HepG2 (cell line): Measurements from ENCODE around the gene C1QC. TPM values are rescaled to one million over a fixed set of nuclear protein-coding genes. Genes with fewer than 3 reads are reported as not detected.

ENCODE experiments used
- CBX2 ChIP-seq, 2 experiments: fragments of 200-600 bp in 1 of 2; sonication (generic); formaldehyde crosslinking in 1 of 2; IDR thresholded peaks; 2 replicates each; pipeline versions ENCODE4 v1.7.0 to v1.8.1; 2018 to 2022; ENCODE audit warnings: low read depth in 2 of 2, low read length in 1 of 2, mild to moderate bottlenecking in 1 of 2, missing genetic modification reagents in 1 of 2
- ERF ChIP-seq: IDR thresholded peaks from 2 replicates; pipeline ENCODE4 v1.6.1; 2018; ENCODE audit warnings: missing biosample characterization, missing genetic modification reagents
- HBP1 ChIP-seq: IDR thresholded peaks from 2 replicates; pipeline ENCODE4 v1.6.1; 2016; ENCODE audit warnings: low read depth, control low read depth
- HNF4G ChIP-seq, 2 experiments: sonication (generic) in 1 of 2; formaldehyde crosslinking in 1 of 2; IDR thresholded peaks; 2 replicates each; pipeline versions ENCODE4 v1.4.0 to v1.6.1; 2011 to 2020; ENCODE audit warnings: borderline replicate concordance in 2 of 2, low read depth in 2 of 2, mild to moderate bottlenecking in 2 of 2, low read length in 1 of 2, missing genetic modification reagents in 1 of 2, moderate library complexity in 1 of 2
- KDM2A ChIP-seq: sonication (generic); formaldehyde crosslinking; IDR thresholded peaks from 2 replicates; pipeline ENCODE4 v1.4.0; 2020; ENCODE audit warnings: low read depth, missing genetic modification reagents, borderline replicate concordance
- POGK ChIP-seq: sonication (generic); formaldehyde crosslinking; conservative IDR thresholded peaks from 2 replicates; pipeline ENCODE4 v1.8.0; 2022; ENCODE audit warnings: mild to moderate bottlenecking, moderate library complexity, missing genetic modification reagents
- POLR2A ChIP-seq, 2 experiments: IDR thresholded peaks; 2 replicates each; pipeline ENCODE4 v1.6.1; 2011; ENCODE audit warnings: low read depth in 2 of 2, low read length in 2 of 2, mild to moderate bottlenecking in 1 of 2, moderate library complexity in 1 of 2; ENCODE audit not compliant: insufficient read depth in 1 of 2
- TGIF2 ChIP-seq: IDR thresholded peaks from 2 replicates; pipeline ENCODE4 v1.6.1; 2016; ENCODE audit warnings: control low read depth, missing compliant biosample characterization
- ZBTB20 ChIP-seq: sonication (generic); formaldehyde crosslinking; IDR thresholded peaks from 2 replicates; pipeline ENCODE4 v1.8.1; 2023; ENCODE audit warnings: missing genetic modification reagents, low read depth, mild to moderate bottlenecking, borderline replicate concordance
- ZNF513 ChIP-seq: sonication (generic); formaldehyde crosslinking; conservative IDR thresholded peaks from 2 replicates; pipeline ENCODE4 v1.5.0; 2020; ENCODE audit warnings: missing genetic modification reagents
- ZNF543 ChIP-seq: sonication (generic); formaldehyde crosslinking; IDR thresholded peaks from 2 replicates; pipeline ENCODE4 v1.4.0; 2020; ENCODE audit warnings: mild to moderate bottlenecking, missing genetic modification reagents
- ZNF556 ChIP-seq: sonication (generic); formaldehyde crosslinking; IDR thresholded peaks from 2 replicates; pipeline ENCODE4 v1.4.0; 2020; ENCODE audit warnings: mild to moderate bottlenecking, missing genetic modification reagents, borderline replicate concordance
- ZSCAN21 ChIP-seq: sonication (generic); formaldehyde crosslinking; IDR thresholded peaks from 2 replicates; pipeline ENCODE4 v1.8.0; 2022; ENCODE audit warnings: mild to moderate bottlenecking, missing genetic modification reagents, moderate library complexity, borderline replicate concordance
- polyA plus RNA-seq, 8 experiments: library from polyadenylated mRNA; depleted of rRNA in 3 of 8; stranded (reverse) in 7 of 8; unstranded in 1 of 8; fragments of >200 nt; fragmentation: Illumina TruSeq in 4 of 8; extraction: Trizol in 4 of 8; gene quantifications; 2 replicates each; pipeline versions ENCODE4 v1.2.1 to v1.2.3, GENCODE V29; 2011 to 2016; ENCODE audit warnings: low read depth in 4 of 8, missing spikeins in 1 of 8, mixed read lengths in 1 of 8; ENCODE audit not compliant: insufficient read depth in 1 of 8
- total RNA-seq, 5 experiments: library from RNA; depleted of rRNA; stranded (reverse); fragments of >200 nt; fragmentation: Illumina TruSeq; extraction: Trizol; gene quantifications; 2 replicates each; pipeline ENCODE4 v1.2.3, GENCODE V29; 2016; ENCODE audit warnings: low read depth in 1 of 5
- TF ChIP-seq, protein P1 (sequence below): sonication (generic); formaldehyde crosslinking; IDR thresholded peaks from 2 replicates; pipeline ENCODE4 v1.4.0; 2020; ENCODE audit warnings: missing genetic modification reagents, borderline replicate concordance
- TF ChIP-seq, protein P2 (sequence below): sonication (generic); formaldehyde crosslinking; IDR thresholded peaks from 2 replicates; pipeline ENCODE4 v1.4.0; 2020; ENCODE audit warnings: missing genetic modification reagents, borderline replicate concordance

C1QC gene
- total and polyA plus RNA-seq, 2 of the 13 experiments (the other 11 are each of a cell fraction or from before 2014, with no cell fraction given), result not detected

DNA sequence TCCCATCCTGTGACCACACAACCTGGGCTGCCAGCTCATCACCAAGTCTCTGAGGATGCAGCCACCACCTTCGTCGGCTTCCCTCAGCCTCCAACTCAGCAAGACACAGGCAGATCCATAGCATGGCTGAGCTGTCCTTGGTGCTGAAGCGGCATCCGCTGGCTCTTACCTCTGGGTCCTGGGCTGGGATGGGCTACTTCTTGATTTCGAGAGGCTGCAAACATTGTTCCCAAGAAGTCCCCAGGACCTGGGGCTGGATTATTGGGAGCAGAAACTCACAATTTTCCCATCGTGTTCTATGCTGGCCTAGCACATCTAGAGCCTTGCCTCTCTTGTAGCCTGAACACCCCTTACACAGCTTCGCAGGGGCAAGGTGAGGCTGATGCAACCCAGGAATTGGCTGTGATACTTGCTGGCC is 31.9 kb upstream of the C1QC start (continued):
- TF ChIP-seq HNF4G (IDR thresholded peaks at IDR 0.05; ENCODE audit: borderline replicate concordance, low read depth, low read length), result no peak
- TF ChIP-seq HNF4G (CRISPR knock-in tag; IDR thresholded peaks at IDR 0.05; ENCODE audit: borderline replicate concordance, low read depth), result no peak
- TF ChIP-seq ZNF513 (CRISPR knock-in tag), result no peak
- TF ChIP-seq HBP1 (CRISPR knock-in tag), result peak; percentile 71; the same call in 1 of the 2 replicates
- no peak for TF ChIP-seq POGK (CRISPR knock-in tag)
- TF ChIP-seq TGIF2 (CRISPR knock-in tag), result 0 out of 2 replicates have a peak, but pooled peaks have one; percentile 71
- peak; percentile 39; the same call in 1 of the 2 replicates for TF ChIP-seq ZBTB20 (CRISPR knock-in tag)
- TF ChIP-seq ZSCAN21 (CRISPR knock-in tag), result peak; percentile 58; the same call in 1 of the 2 replicates
- no peak for TF ChIP-seq CBX2 (IDR thresholded peaks at IDR 0.05; ENCODE audit: low read depth, low read length)
- TF ChIP-seq CBX2 (CRISPR knock-in tag; IDR thresholded peaks at IDR 0.05; ENCODE audit: low read depth), result no peak
- TF ChIP-seq KDM2A (CRISPR knock-in tag), result peak; percentile 51; the same call in 1 of the 2 replicates
- TF ChIP-seq, protein P1, sequence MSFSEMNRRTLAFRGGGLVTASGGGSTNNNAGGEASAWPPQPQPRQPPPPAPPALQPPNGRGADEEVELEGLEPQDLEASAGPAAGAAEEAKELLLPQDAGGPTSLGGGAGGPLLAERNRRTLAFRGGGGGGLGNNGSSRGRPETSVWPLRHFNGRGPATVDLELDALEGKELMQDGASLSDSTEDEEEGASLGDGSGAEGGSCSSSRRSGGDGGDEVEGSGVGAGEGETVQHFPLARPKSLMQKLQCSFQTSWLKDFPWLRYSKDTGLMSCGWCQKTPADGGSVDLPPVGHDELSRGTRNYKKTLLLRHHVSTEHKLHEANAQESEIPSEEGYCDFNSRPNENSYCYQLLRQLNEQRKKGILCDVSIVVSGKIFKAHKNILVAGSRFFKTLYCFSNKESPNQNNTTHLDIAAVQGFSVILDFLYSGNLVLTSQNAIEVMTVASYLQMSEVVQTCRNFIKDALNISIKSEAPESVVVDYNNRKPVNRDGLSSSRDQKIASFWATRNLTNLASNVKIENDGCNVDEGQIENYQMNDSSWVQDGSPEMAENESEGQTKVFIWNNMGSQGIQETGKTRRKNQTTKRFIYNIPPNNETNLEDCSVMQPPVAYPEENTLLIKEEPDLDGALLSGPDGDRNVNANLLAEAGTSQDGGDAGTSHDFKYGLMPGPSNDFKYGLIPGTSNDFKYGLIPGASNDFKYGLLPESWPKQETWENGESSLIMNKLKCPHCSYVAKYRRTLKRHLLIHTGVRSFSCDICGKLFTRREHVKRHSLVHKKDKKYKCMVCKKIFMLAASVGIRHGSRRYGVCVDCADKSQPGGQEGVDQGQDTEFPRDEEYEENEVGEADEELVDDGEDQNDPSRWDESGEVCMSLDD (CRISPR knock-in tag), result no peak
- TF ChIP-seq, protein P2, sequence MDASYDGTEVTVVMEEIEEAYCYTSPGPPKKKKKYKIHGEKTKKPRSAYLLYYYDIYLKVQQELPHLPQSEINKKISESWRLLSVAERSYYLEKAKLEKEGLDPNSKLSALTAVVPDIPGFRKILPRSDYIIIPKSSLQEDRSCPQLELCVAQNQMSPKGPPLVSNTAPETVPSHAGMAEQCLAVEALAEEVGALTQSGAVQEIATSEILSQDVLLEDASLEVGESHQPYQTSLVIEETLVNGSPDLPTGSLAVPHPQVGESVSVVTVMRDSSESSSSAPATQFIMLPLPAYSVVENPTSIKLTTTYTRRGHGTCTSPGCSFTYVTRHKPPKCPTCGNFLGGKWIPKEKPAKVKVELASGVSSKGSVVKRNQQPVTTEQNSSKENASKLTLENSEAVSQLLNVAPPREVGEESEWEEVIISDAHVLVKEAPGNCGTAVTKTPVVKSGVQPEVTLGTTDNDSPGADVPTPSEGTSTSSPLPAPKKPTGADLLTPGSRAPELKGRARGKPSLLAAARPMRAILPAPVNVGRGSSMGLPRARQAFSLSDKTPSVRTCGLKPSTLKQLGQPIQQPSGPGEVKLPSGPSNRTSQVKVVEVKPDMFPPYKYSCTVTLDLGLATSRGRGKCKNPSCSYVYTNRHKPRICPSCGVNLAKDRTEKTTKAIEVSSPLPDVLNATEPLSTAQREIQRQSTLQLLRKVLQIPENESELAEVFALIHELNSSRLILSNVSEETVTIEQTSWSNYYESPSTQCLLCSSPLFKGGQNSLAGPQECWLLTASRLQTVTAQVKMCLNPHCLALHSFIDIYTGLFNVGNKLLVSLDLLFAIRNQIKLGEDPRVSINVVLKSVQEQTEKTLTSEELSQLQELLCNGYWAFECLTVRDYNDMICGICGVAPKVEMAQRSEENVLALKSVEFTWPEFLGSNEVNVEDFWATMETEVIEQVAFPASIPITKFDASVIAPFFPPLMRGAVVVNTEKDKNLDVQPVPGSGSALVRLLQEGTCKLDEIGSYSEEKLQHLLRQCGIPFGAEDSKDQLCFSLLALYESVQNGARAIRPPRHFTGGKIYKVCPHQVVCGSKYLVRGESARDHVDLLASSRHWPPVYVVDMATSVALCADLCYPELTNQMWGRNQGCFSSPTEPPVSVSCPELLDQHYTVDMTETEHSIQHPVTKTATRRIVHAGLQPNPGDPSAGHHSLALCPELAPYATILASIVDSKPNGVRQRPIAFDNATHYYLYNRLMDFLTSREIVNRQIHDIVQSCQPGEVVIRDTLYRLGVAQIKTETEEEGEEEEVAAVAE (CRISPR knock-in tag), result peak; percentile 56; the same call in 1 of the 2 replicates
- TF ChIP-seq ZNF556 (CRISPR knock-in tag), result no peak
- TF ChIP-seq POLR2A (IDR thresholded peaks at IDR 0.05; ENCODE audit: insufficient read depth in 1 of 2, low read depth in 2 of 2, low read length in 2 of 2), result no peak
- peak; percentile 86 for TF ChIP-seq ERF (CRISPR knock-in tag)
- 0 out of 2 replicates have a peak, but pooled peaks have one; percentile 26 for TF ChIP-seq ZNF543 (CRISPR knock-in tag)
